WTC11 (cell line): Measurements from ENCODE around the gene OR6N2.

Experiments used
- CTCF ChIP-seq: fragments of 200-600 bp; IDR thresholded peaks from 2 replicates; pipeline ENCODE4 v1.8.0; 2022; ENCODE audit warnings: antibody characterized with exemption
- ELF4 ChIP-seq: sonication (generic); formaldehyde crosslinking; IDR thresholded peaks from 2 replicates; pipeline ENCODE4 v1.8.1; 2022; ENCODE audit warnings: low read depth, mild to moderate bottlenecking, moderate library complexity, missing genetic modification reagents
- MAX ChIP-seq: sonication (generic); formaldehyde crosslinking; IDR thresholded peaks from 2 replicates; pipeline ENCODE4 v1.8.0; 2022; ENCODE audit warnings: mild to moderate bottlenecking, missing genetic modification reagents
- RELA ChIP-seq: sonication (generic); formaldehyde crosslinking; IDR thresholded peaks from 2 replicates; pipeline ENCODE4 v1.8.1; 2022; ENCODE audit warnings: missing genetic modification reagents, mild to moderate bottlenecking, borderline replicate concordance
- SMAD3 ChIP-seq: sonication (generic); formaldehyde crosslinking; IDR thresholded peaks from 2 replicates; pipeline ENCODE4 v1.8.0; 2022; ENCODE audit warnings: missing genetic modification reagents, mild to moderate bottlenecking, borderline replicate concordance
- STAT6 ChIP-seq: sonication (generic); formaldehyde crosslinking; conservative IDR thresholded peaks from 2 replicates; pipeline ENCODE4 v1.8.1; 2023; ENCODE audit warnings: mild to moderate bottlenecking, low read depth, missing genetic modification reagents, moderate library complexity
- USF2 ChIP-seq: sonication (generic); formaldehyde crosslinking; IDR thresholded peaks from 2 replicates; pipeline ENCODE4 v1.8.1; 2023; ENCODE audit warnings: mild to moderate bottlenecking, missing genetic modification reagents, moderate library complexity

GRCh38 chr1:158819461-158820443 lies 38.7 kb upstream of the OR6N2 start:
- TF ChIP-seq CTCF (no peak), USF2 (CRISPR knock-in tag) (no peak), MAX (no peak), SMAD3 (no peak), RELA (no peak), STAT6 (CRISPR knock-in tag) (no peak), ELF4 (no peak)
